Adrenal gland (tissue), 5 donors: Measurements from ENCODE around the gene TECRL.

Source experiments
- POLR2A ChIP-seq, 2 donors: fragments of 450-650 bp; IDR thresholded peaks; one replicate each; pipeline ENCODE4 v1.6.1; 2017; ENCODE audit warnings: antibody characterized with exemption in 2 of 2, mild to moderate bottlenecking in 2 of 2, moderate library complexity in 1 of 2
- TF ChIP-seq, protein P1 (sequence below), 6 experiments: fragments of 450-650 bp in 4 of 6; fragments of 200-600 bp in 2 of 6; sonication (generic) in 1 of 6; IDR thresholded peaks; 1 replicate in 5 of 6; 2 replicates in 1 of 6; pipeline versions ENCODE4 v1.5.1 to v1.8.0; 2016 to 2021; ENCODE audit warnings: antibody characterized with exemption in 6 of 6, mild to moderate bottlenecking in 2 of 6, moderate library complexity in 1 of 6
- donor health status: DM: no; HTN: no; CAD: no.

DNA sequence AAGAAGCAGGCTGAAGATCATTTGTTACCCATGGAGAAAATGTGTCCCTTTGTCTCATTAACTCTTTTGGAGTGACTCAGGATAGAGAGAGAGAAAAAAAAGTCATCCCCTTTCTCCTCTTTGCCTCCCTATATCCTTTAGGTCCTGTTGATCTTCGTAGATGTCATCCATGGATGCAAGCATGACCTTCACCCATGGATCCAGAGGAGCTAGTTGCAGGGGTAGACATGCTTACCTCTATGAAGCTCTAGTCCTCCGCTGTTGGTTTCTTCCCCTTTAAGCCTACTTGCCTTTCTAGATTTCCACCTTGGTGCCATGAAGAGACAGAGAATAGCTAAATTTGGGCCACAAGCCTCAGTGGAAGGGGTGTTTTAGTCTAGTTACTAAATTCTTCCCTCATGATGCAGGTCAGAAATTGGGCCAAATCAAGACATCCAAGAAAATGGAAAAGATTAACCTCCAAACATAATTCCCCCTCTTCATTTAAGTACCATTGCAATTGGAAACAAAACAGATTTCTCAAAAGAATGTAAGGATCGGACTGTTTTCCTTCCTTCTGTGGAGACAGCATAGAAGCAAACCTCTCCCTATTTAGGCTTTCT is 178.4 kb downstream of the TECRL start:
- TF ChIP-seq, protein P1, sequence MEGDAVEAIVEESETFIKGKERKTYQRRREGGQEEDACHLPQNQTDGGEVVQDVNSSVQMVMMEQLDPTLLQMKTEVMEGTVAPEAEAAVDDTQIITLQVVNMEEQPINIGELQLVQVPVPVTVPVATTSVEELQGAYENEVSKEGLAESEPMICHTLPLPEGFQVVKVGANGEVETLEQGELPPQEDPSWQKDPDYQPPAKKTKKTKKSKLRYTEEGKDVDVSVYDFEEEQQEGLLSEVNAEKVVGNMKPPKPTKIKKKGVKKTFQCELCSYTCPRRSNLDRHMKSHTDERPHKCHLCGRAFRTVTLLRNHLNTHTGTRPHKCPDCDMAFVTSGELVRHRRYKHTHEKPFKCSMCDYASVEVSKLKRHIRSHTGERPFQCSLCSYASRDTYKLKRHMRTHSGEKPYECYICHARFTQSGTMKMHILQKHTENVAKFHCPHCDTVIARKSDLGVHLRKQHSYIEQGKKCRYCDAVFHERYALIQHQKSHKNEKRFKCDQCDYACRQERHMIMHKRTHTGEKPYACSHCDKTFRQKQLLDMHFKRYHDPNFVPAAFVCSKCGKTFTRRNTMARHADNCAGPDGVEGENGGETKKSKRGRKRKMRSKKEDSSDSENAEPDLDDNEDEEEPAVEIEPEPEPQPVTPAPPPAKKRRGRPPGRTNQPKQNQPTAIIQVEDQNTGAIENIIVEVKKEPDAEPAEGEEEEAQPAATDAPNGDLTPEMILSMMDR (IDR thresholded peaks at IDR 0.05) = no peak
- no peak for TF ChIP-seq POLR2A (IDR thresholded peaks at IDR 0.05)
